Measurements from ENCODE around the gene HAVCR2.
A peak's percentile ranks its signal among the peaks of the same experiment; 100 is the strongest.
"Not testable (repeated sequence)": the region's sequence is repeated elsewhere in the genome, so short reads cannot be mapped to it uniquely, and the experiment has no call there.

Gene HAVCR2

DNA sequence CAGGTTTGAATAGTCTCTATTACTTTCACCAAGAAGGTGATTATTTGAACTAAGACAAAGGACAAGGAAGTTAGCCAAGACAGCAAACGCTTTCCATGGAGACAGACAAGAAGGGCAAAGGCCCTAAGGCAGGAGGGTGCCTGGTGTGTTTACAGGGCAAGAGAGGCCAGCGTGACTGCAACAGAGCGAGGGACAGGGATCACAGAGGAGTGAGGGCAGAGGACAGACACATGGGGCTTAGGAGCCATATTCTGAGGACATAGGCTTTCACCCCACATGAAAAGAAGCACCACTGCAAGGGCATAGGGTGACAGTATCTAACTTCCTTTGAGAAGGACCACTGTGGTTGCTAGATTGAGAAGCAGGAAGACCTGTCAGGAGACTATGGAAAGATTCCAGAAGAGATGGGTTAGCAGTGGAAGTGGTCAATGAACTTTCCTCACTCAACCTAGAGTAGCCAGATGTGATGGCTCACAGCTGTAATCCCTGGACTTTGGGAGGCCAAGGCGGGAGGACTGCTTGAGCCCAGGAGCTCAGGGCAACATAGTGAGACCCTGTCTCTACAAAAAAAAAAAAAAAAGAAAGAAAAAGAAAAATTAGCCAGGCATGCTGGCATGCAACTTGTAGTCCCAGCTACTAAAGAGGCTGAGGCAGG lies 44.9 kb downstream of the HAVCR2 start:
- no peaks in the 10 kb centered on the region for H3K36me3 Mint-ChIP-seq
- H3K27ac Mint-ChIP-seq, result no peak overlapping the region
- H3K4me3 Mint-ChIP-seq, result no peak overlapping the region
- H3K9me3 Mint-ChIP-seq, result no peaks in the 10 kb centered on the region
- H3K4me1 Mint-ChIP-seq, result peaks cover 10% of the 10 kb centered on the region
- no peaks in the 10 kb centered on the region for H3K27me3 Mint-ChIP-seq

DNA sequence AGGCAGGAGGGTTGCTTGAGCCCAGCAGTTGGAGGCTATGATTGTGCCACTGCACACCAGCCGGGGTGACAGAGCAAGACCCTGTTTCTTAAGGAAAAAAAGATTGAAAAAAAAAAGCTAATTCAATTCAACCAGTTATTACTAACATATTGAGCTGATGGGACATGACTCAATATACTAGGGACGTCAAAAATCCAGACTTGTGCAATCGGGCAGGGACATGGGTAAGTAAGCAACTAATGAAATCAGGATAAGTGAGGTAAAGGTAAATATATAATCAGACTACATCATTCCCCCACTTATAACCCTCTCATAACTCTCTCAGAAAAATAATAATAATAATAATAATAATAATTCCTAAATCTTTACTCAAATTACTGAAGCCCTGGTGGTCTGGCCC lies 49.0 kb downstream of the HAVCR2 start:
- no peaks in the 10 kb centered on the region for H3K27me3 Mint-ChIP-seq
- H3K27ac Mint-ChIP-seq, result no peak overlapping the region
- H3K9me3 Mint-ChIP-seq, result no peaks in the 10 kb centered on the region
- H3K4me3 Mint-ChIP-seq, result no peak overlapping the region
- H3K4me1 Mint-ChIP-seq, result no peaks in the 10 kb centered on the region
- H3K36me3 Mint-ChIP-seq, result no peaks in the 10 kb centered on the region

DNA sequence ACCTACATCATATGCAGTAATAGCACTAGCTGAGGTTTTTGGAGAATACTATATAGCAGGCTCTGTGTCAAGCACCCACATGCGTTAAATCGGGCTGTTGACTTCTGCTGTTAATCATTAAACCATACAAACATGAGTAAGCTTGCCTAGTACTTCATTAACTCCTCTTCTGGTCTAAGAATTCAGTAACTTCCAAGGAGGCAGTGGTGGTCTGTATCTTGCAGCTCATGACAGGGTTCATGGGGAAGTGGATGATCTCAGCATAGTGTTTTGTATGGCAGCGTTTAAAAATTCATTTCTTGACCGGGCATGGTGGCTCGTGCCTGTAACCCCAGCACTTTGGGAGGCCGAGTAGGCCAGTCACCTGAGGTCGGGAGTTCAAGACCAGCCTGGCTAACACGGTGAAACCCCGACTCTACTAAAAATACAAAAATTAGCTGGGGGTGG lies 49.7 kb downstream of the HAVCR2 start, which contains the start of gene HAVCR1:
TSS of gene HAVCR1 (minus strand) at position 24 of the 447 bp plus-strand sequence. CDS start 1,173 bp downstream, outside the sequence.
- H3K4me1 Mint-ChIP-seq, result no peaks in the 10 kb centered on the region
- no peaks in the 10 kb centered on the region for H3K27me3 Mint-ChIP-seq
- H3K27ac Mint-ChIP-seq, result no peak within 1 kb of the TSS
- no peak within 1 kb of the TSS for H3K4me3 Mint-ChIP-seq
- no peaks in the 10 kb centered on the region for H3K9me3 Mint-ChIP-seq
- H3K36me3 Mint-ChIP-seq, result no peaks in the 10 kb centered on the region

DNA sequence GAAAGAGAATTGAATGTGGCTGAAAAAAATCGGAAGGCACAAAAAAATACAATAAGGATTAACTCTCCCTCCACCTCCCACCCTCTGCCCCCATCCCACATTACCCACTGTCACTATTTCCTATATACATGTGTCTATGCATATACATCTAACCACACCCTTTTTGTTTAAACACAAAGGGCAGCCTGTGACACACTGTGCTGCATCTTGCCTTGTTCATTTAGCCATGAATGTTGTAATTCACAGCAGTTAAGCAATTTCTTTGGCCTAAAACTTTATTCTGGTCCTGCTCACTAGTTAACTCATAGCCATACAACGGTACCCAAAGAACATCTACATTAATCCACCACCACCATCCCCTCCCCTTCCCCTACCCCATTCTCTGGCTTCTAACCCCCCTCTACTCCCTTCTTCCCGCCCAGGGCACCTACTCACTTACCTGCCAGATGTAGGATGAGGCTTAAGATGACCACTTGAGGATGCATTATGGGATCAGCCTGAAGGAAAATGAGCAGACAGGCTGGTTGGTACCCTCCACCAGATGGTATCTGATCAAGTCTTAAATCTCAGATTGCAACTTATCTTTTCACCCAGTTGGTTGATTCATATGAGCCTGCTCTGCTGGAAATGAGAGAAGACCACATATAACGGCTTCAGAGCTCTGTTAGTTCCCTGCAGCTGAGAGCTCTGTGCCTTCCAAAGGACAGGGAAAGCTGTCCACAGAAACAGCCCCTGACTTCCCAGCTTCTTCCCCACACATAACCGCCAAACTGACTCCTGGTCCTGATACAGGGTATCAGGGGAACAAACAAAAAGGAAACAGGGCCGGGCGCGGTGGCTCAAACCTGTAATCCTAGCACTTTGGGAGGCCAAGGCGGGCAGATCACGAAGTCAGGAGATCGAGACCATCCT lies 51.1 kb downstream of the HAVCR2 start:
- H3K27ac Mint-ChIP-seq, result no peak overlapping the region
- H3K4me3 Mint-ChIP-seq, result no peak overlapping the region
- no peaks in the 10 kb centered on the region for H3K9me3 Mint-ChIP-seq
- H3K4me1 Mint-ChIP-seq, result no peaks in the 10 kb centered on the region
- H3K36me3 Mint-ChIP-seq, result no peaks in the 10 kb centered on the region
- no peaks in the 10 kb centered on the region for H3K27me3 Mint-ChIP-seq

DNA sequence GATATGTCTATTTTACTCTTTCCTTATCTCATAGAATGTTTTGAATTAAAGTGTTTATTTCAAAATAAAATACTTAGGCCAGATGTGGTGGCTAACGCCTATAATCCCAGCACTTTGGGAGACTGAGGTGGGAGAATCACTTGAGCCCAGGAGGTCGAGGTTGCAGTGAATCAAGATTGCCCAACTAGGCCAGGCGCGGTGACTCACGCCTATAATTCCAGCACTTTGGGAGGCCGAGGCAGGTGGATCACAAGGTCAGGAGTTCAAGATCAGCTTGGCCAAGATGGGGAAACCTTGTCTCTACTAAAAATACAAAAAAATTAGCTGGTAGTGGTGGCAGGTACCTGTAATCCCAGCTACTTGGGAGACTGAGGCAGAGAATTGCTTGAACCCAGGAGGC lies 52.0 kb downstream of the HAVCR2 start:
- H3K27ac Mint-ChIP-seq, H3K36me3 Mint-ChIP-seq, H3K4me1 Mint-ChIP-seq, H3K4me3 Mint-ChIP-seq, H3K9me3 Mint-ChIP-seq, H3K27me3 Mint-ChIP-seq: not testable (repeated sequence)

DNA sequence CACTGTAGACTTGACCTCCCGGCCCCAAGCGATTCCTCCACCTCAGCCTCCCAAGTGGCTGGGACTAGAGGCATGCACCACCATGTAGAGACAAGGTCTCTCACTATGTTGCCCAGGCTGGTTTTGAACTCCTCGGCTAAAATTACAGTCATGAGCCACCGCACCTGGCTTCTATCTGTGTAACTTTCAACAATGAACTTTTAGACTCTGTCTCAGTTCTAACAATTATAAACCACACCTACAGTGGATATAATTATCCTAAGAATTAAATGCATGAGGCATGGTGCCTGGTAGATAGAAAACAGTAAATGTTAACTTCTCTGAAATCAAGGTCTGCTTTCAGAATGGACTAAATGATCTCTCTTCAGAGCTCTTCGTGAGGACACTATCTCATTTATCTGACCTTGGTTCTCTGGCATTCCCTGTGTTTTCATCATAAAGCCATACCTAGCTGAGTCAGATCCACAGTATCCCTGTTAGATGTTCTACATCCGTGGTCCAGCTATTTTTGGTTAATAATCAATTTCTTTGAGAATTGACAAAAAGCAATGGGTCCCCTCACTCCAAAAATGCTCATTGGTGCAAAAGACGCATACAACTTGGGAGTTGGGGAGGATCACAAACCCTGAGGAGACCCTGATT lies 57.1 kb downstream of the HAVCR2 start:
- H3K27ac Mint-ChIP-seq, result no peak overlapping the region
- no peak overlapping the region for H3K4me3 Mint-ChIP-seq
- peaks cover under 1% of the 10 kb centered on the region for H3K36me3 Mint-ChIP-seq
- H3K27me3 Mint-ChIP-seq, result no peaks in the 10 kb centered on the region
- peaks cover 50% of the 10 kb centered on the region for H3K4me1 Mint-ChIP-seq
- no peaks in the 10 kb centered on the region for H3K9me3 Mint-ChIP-seq

DNA sequence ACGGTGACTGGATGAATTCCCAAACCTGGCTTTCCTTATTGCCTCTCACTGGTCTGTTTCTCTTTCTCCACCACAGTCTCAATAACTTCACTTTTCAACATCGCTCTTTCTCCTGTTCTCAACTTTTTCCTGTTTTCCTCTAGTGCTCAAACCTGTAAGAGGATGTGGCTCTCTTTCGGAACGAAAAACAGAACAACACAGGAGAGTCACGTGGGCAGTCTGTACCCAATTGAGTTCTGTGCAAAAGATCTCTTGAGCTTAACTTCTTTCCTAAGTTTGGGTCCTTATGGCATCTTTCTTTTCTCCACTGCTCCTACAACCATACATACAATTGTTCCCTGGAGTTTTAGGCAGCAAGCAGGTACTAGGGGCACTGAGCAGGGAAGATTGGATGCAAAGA lies 58.8 kb downstream of the HAVCR2 start:
- peaks cover 59% of the 10 kb centered on the region for H3K4me1 Mint-ChIP-seq
- H3K27ac Mint-ChIP-seq, result peak overlapping the region; percentile 83
- H3K36me3 Mint-ChIP-seq, result peaks cover 4% of the 10 kb centered on the region
- H3K9me3 Mint-ChIP-seq, result no peaks in the 10 kb centered on the region
- no peaks in the 10 kb centered on the region for H3K27me3 Mint-ChIP-seq
- H3K4me3 Mint-ChIP-seq, result peak overlapping the region; percentile 76

DNA sequence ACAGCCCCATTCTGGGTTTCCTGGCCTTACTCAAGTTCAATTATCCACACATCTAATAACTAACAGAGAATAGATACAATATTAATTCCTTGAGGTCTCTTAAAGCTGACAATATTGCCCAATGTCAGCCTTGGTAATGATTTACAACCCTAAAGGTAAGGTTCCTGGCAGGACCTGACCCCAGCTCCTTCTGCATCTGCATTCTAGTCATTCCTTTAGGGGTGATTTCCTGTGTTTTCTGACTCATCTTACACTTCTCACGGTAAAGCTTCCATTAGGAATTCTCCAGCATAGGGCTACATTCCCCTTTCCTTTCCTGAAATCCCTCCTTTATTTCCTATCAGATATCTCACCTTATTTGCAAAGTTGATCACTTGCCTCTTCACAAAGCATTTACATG lies 59.2 kb downstream of the HAVCR2 start:
- Mint-ChIP-seq H3K27me3 (no peaks in the 10 kb centered on the region), H3K9me3 (no peaks in the 10 kb centered on the region), H3K27ac (peak overlapping the region; percentile 83), H3K36me3 (peaks cover 4% of the 10 kb centered on the region), H3K4me1 (peaks cover 63% of the 10 kb centered on the region), H3K4me3 (peak overlapping the region; percentile 76)

DNA sequence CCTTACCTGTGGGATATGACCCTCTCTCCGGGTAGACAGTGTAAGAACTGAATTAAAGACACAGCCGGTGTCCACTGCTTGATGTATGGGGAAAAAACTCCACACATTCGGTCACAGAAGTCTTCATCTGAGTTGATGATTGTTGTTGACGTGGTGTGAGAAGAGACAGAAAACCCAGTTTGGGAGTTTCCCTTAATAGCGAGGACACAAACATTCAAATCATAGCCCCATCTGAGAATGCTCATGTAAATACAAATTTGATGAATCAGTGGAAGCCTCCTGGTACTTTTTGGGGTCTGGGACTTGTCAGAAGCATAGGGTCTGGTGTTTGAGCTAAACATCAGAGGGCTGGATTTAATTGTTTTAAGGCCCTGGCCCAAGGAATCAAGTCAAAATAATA lies 60.9 kb downstream of the HAVCR2 start:
- peaks cover 4% of the 10 kb centered on the region for H3K36me3 Mint-ChIP-seq
- H3K9me3 Mint-ChIP-seq, result no peaks in the 10 kb centered on the region
- no peaks in the 10 kb centered on the region for H3K27me3 Mint-ChIP-seq
- H3K4me3 Mint-ChIP-seq, result no peak overlapping the region
- peak overlapping the region; percentile 55 for H3K27ac Mint-ChIP-seq
- peaks cover 74% of the 10 kb centered on the region for H3K4me1 Mint-ChIP-seq

DNA sequence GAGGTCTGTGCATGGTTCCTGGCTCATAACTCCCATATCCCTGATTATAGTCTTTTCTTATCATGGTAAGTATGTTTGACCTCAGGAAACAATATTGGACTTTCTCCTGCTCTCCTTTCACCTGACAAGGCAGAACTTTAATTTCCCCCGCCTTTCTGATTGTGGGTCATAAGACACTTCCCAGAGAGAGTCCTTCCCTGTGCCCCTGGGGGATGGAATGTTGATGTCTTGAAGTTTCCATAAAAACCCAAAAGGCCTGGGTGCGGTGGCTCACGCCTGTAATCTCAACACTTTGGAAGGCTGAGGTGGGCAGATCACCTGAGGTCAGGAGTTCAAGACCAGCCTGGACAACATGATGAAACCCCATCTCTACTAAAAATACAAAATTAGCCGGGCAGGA lies 61.8 kb downstream of the HAVCR2 start:
- not testable (repeated sequence) for H3K27me3 Mint-ChIP-seq, H3K4me3 Mint-ChIP-seq, H3K27ac Mint-ChIP-seq, H3K36me3 Mint-ChIP-seq, H3K9me3 Mint-ChIP-seq
- peaks cover 74% of the 10 kb centered on the region for H3K4me1 Mint-ChIP-seq

DNA sequence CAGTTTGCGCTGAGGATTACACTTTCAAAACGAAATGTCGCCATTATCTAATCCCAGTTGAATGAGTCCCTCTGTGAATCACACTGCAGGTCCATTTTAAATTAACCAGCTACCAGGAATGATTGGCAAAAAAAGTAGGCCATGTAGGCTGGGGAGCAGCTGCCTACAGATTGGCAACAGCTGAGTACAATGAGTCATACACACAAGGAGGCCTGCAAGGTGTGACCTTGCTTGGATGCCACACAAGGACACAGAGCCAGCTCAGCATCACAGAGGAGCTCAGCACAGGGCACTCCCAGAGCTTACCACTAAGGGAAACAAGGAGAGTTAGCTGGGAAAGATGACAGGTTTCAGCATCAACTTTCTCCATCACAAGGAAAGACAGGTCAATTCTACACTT lies 62.8 kb downstream of the HAVCR2 start:
- peaks cover 66% of the 10 kb centered on the region for H3K4me1 Mint-ChIP-seq
- H3K27ac Mint-ChIP-seq, result peak overlapping the region; percentile 18
- H3K9me3 Mint-ChIP-seq, result no peaks in the 10 kb centered on the region
- H3K27me3 Mint-ChIP-seq, result no peaks in the 10 kb centered on the region
- no peak overlapping the region for H3K4me3 Mint-ChIP-seq
- peaks cover 6% of the 10 kb centered on the region for H3K36me3 Mint-ChIP-seq

DNA sequence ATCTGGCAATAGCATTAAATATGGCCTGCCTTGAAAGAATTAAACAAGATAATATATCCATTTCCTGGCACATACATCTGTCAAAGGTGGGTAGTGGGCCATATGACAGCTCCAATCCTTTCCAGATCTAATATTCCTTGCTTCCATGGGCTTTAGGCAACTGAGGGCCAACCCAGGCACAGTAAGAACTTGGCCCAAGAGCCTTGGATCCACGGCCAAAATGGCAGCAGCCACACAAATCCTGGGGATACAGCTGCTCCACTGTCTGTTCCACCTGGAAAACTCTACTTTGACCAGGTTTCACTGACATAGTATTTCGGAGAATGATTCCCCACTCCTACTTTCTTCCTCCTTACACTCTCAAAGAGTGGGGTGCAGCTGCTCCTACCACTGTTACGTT lies 63.2 kb downstream of the HAVCR2 start:
- Mint-ChIP-seq H3K4me3 (no peak overlapping the region), H3K9me3 (no peaks in the 10 kb centered on the region), H3K27me3 (no peaks in the 10 kb centered on the region), H3K4me1 (peaks cover 62% of the 10 kb centered on the region), H3K27ac (peak overlapping the region; percentile 18), H3K36me3 (peaks cover 6% of the 10 kb centered on the region)

DNA sequence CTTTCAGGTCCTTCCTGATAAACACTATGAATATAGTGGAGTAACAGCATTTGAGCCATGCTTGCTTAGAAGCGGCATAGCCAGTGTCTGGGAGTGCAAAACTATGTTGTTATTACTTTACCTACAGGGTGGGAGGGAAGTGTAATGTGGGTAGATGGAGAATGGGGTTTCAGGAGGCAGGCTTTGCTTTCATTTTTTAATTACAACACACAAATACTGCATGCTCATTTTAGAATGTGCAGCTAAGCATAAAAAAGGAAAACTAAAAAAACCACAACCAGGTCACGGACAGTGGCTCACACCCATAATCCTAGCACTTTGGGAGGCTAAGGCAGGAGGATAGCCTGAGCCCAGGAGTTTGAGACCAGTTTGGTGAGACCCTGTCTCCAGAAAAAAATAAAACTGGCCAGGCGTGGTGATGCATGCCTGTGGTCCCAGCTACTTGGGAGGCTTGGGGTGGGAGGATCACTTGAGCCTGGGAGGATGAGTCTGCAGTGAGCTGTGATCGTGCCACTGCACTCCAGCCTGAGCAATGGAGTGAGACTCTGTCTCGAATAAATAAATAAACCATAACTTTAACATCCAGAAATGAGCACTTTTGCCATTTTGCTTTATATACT lies 70.2 kb downstream of the HAVCR2 start:
- peaks cover 20% of the 10 kb centered on the region for H3K4me1 Mint-ChIP-seq
- H3K27me3 Mint-ChIP-seq, result no peaks in the 10 kb centered on the region
- no peak overlapping the region for H3K4me3 Mint-ChIP-seq
- no peak overlapping the region for H3K27ac Mint-ChIP-seq
- no peaks in the 10 kb centered on the region for H3K9me3 Mint-ChIP-seq
- peaks cover 4% of the 10 kb centered on the region for H3K36me3 Mint-ChIP-seq
